GM18867 (cell line): ENCODE results near the gene SCOC.
"Not testable (repeated sequence)": the region's sequence is repeated elsewhere in the genome, so short reads cannot be mapped to it uniquely, and the experiment has no call there.

Source experiments
- ATAC-seq: cut with Tn5 transposase; IDR thresholded peaks from one replicate; pipeline ENCODE4 v1.9.1; 2021; ENCODE audit warnings: mild to moderate bottlenecking, moderate library complexity; ENCODE audit not compliant: unreplicated experiment

SCOC gene

GRCh38 chr4:140359562-140360427 lies 13.7 kb upstream of the SCOC start:
- ATAC-seq: peak; percentile 98

GRCh38 chr4:140361099-140361498 lies 12.3 kb upstream of the SCOC start:
- ATAC-seq: no peak

- no peak for ATAC-seq
Measured at GRCh38 chr4:140363051-140363450, 10.4 kb upstream of the SCOC start.

- no peak for ATAC-seq
Measured at GRCh38 chr4:140363558-140363957, 9.9 kb upstream of the SCOC start.

GRCh38 chr4:140367738-140368137 lies 5.7 kb upstream of the SCOC start:
- ATAC-seq: no peak

- no peak for ATAC-seq
Measured at GRCh38 chr4:140368686-140369085, 4.8 kb upstream of the SCOC start.

GRCh38 chr4:140372751-140373327 lies 607 bp upstream of the SCOC start:
- peak; percentile 72 for ATAC-seq

GRCh38 chr4:140374130-140374477 lies 658 bp downstream of the SCOC start:
- no peak for ATAC-seq

- no peak for ATAC-seq
Measured at GRCh38 chr4:140382732-140383131, 9.3 kb downstream of the SCOC start.

- no peak for ATAC-seq
Measured at GRCh38 chr4:140388015-140388414, 14.6 kb downstream of the SCOC start.

GRCh38 chr4:140395668-140396067 lies 22.2 kb downstream of the SCOC start:
- ATAC-seq: no peak

- no peak for ATAC-seq
Measured at GRCh38 chr4:140400111-140400510, 26.7 kb downstream of the SCOC start.

GRCh38 chr4:140406292-140406691 lies 32.8 kb downstream of the SCOC start:
- ATAC-seq: no peak

GRCh38 chr4:140408974-140409373 lies 35.5 kb downstream of the SCOC start:
- no peak for ATAC-seq

GRCh38 chr4:140413130-140413969 lies 39.9 kb downstream of the SCOC start:
- ATAC-seq: not testable (repeated sequence)

- no peak for ATAC-seq
Measured at GRCh38 chr4:140423106-140423505, 49.7 kb downstream of the SCOC start.

GRCh38 chr4:140426610-140427105 lies 53.2 kb downstream of the SCOC start:
- ATAC-seq: no peak

GRCh38 chr4:140427106-140427918 lies 53.9 kb downstream of the SCOC start, which contains the start of gene CLGN:
TSS of gene CLGN (minus strand) at chr4:140427648. CDS start at chr4:140413078, 14,570 bp downstream.
- ATAC-seq: peak; percentile 94

GRCh38 chr4:140427919-140428471 lies 54.5 kb downstream of the SCOC start:
- no peak for ATAC-seq
